ENCODE results near the gene SNX30. TPM values are rescaled to one million over a fixed set of nuclear protein-coding genes. Genes with fewer than 3 reads are reported as not detected.

Gene SNX30
- total and polyA plus RNA-seq, 2 experiments from 2014 or later: 6.4 to 29.1 TPM

DNA sequence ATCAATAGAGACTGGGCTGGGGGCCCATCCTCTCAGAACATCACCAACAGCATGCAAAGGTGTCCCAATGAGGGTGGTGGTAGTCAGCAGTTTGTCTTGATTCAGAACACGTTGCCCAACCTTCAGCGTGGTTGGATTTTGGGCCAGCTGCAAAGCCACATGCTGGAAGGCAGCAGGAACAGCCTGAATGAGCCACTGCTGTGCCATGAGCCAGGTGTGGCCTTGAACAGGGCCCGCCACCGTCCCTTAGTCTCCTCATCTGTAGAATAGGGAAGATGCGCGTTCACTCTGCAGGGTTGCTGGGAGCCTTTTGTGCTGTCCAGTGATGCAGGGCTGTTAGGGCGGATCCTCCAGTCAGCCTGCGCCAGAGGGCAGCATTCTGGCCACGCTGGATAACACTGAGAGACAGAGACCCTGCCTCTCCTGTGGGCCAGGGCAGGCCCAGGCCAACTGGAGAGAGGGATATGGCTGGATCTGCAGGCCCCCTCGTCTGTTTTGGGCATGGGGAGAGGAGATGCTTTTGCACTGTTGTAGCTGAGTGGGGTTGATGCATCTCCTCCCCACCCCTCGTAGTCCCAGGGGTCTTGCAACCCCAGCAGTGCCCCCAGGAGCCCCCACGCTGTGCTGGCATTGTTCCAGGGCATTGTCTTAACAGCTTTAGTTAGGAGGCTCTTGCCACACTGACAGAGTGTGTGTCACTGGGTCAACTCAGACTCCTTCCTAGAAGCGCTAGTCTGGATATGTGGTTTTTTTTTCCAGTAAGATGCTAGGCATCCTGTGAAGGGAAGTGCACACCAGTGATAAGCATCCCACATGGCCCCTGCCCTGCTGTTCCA is 98.0 kb downstream of the SNX30 start:
- H3K27me3 ChIP-seq: no peaks in the 10 kb centered on the region
- no peak overlapping the region for H3K27ac ChIP-seq
- no peaks in the 10 kb centered on the region for H3K79me2 ChIP-seq
- no peaks in the 10 kb centered on the region for H3K9me2 ChIP-seq (replicated peaks; ENCODE audit: insufficient read depth)
- WGBS (ENCODE audit: low lambda C conversion rate, missing lambda C conversion rate): 88% methylated on average over 13 of the region's 13 CpGs
- no peak for DNase-seq (ENCODE audit: low spot score)
- no peaks in the 10 kb centered on the region for H3K9me3 ChIP-seq (ENCODE audit: low read depth)
- H3K36me3 ChIP-seq (replicated peaks; ENCODE audit: insufficient read depth, low read depth): no peaks in the 10 kb centered on the region
- H3K4me1 ChIP-seq (ENCODE audit: insufficient read depth): no peaks in the 10 kb centered on the region
- H4K20me1 ChIP-seq (ENCODE audit: insufficient read depth, poor library complexity, severe bottlenecking): no peaks in the 10 kb centered on the region
- TF ChIP-seq, protein P1, sequence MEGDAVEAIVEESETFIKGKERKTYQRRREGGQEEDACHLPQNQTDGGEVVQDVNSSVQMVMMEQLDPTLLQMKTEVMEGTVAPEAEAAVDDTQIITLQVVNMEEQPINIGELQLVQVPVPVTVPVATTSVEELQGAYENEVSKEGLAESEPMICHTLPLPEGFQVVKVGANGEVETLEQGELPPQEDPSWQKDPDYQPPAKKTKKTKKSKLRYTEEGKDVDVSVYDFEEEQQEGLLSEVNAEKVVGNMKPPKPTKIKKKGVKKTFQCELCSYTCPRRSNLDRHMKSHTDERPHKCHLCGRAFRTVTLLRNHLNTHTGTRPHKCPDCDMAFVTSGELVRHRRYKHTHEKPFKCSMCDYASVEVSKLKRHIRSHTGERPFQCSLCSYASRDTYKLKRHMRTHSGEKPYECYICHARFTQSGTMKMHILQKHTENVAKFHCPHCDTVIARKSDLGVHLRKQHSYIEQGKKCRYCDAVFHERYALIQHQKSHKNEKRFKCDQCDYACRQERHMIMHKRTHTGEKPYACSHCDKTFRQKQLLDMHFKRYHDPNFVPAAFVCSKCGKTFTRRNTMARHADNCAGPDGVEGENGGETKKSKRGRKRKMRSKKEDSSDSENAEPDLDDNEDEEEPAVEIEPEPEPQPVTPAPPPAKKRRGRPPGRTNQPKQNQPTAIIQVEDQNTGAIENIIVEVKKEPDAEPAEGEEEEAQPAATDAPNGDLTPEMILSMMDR (IDR thresholded peaks at IDR 0.05; ENCODE audit: poor library complexity): no peak
- TF ChIP-seq EZH2 (IDR thresholded peaks at IDR 0.05; ENCODE audit: borderline replicate concordance) (no peak), EZH2phosphoT487 (IDR thresholded peaks at IDR 0.05; ENCODE audit: low read depth, severe bottlenecking, unreplicated experiment) (no peak)
- H2AFZ ChIP-seq: no peak overlapping the region
- no peak overlapping the region for H3K4me2 ChIP-seq
- no peak overlapping the region for H3K4me3 ChIP-seq

DNA sequence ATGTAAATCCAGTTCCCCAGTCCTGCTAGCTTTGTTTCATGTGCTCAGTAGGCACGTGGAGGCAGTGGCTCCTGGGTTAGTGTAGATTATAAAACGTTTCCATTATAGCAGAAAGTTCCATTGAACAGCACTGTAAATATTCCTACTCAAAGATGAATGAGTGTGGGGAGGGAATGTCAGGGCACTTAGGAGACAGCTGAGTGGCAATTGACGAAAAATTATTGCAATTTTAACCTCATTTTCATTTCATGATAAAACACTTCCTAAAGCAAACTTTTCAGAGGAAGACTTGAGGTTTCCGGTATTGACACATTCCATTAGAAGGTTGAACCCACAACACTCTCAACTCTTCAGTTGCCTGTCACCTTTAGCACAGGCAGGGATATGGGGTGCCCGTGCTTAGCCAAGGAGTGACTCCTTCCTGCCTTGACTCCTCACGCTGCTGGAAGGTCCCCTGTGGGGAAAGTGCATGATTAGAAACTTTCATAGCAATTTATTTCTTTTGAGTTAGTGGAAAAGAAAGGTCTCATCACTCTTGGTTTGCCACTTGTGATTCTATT is 98.9 kb downstream of the SNX30 start:
- no peaks in the 10 kb centered on the region for H3K9me3 ChIP-seq (ENCODE audit: low read depth)
- no peak for DNase-seq (ENCODE audit: low spot score)
- no peaks in the 10 kb centered on the region for H3K36me3 ChIP-seq (replicated peaks; ENCODE audit: insufficient read depth, low read depth)
- WGBS (ENCODE audit: low lambda C conversion rate, missing lambda C conversion rate): 79% methylated on average over 6 of the region's 6 CpGs
- H3K4me2 ChIP-seq: no peak overlapping the region
- H3K9me2 ChIP-seq (replicated peaks; ENCODE audit: insufficient read depth): no peaks in the 10 kb centered on the region
- H3K27me3 ChIP-seq: no peaks in the 10 kb centered on the region
- no peak overlapping the region for H3K4me3 ChIP-seq
- H4K20me1 ChIP-seq (ENCODE audit: insufficient read depth, poor library complexity, severe bottlenecking): no peaks in the 10 kb centered on the region
- no peak overlapping the region for H3K27ac ChIP-seq
- TF ChIP-seq, protein P1 (IDR thresholded peaks at IDR 0.05; ENCODE audit: poor library complexity): no peak
- no peak for TF ChIP-seq EZH2phosphoT487 (IDR thresholded peaks at IDR 0.05; ENCODE audit: low read depth, severe bottlenecking, unreplicated experiment)
- TF ChIP-seq EZH2 (IDR thresholded peaks at IDR 0.05; ENCODE audit: borderline replicate concordance): no peak
- H3K79me2 ChIP-seq: no peaks in the 10 kb centered on the region
- H2AFZ ChIP-seq: no peak overlapping the region
- H3K4me1 ChIP-seq (ENCODE audit: insufficient read depth): no peaks in the 10 kb centered on the region

DNA sequence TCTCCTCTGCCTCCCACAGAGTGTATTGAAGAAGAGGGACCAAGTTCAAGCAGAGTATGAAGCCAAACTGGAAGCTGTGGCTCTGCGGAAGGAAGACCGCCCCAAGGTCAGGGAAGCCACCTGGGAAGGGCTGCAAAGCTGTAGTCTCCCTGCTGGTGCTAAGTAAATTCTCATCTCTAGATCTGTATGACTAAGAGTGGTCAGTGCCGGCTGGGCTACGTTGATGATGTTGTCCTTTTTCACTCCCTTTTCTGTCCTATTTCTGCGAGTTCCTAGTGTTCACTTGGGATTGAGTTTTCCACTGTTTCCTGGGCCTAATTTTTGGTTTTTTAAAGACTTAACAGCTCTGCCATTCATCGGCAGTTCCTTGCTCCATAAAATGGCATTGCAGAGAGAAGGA is 100.3 kb downstream of the SNX30 start:
- H3K36me3 ChIP-seq (replicated peaks; ENCODE audit: insufficient read depth, low read depth): no peaks in the 10 kb centered on the region
- no peak overlapping the region for H3K27ac ChIP-seq
- H3K9me2 ChIP-seq (replicated peaks; ENCODE audit: insufficient read depth): no peaks in the 10 kb centered on the region
- no peak overlapping the region for H3K4me2 ChIP-seq
- no peak for DNase-seq (ENCODE audit: low spot score)
- no peaks in the 10 kb centered on the region for H3K27me3 ChIP-seq
- H3K79me2 ChIP-seq: no peaks in the 10 kb centered on the region
- H2AFZ ChIP-seq: no peak overlapping the region
- H3K9me3 ChIP-seq (ENCODE audit: low read depth): no peaks in the 10 kb centered on the region
- H4K20me1 ChIP-seq (ENCODE audit: insufficient read depth, poor library complexity, severe bottlenecking): no peaks in the 10 kb centered on the region
- WGBS (ENCODE audit: low lambda C conversion rate, missing lambda C conversion rate): 96% methylated on average over 6 of the region's 6 CpGs
- no peaks in the 10 kb centered on the region for H3K4me1 ChIP-seq (ENCODE audit: insufficient read depth)
- TF ChIP-seq EZH2 (IDR thresholded peaks at IDR 0.05; ENCODE audit: borderline replicate concordance) (no peak), EZH2phosphoT487 (IDR thresholded peaks at IDR 0.05; ENCODE audit: low read depth, severe bottlenecking, unreplicated experiment) (no peak)
- TF ChIP-seq, protein P1 (IDR thresholded peaks at IDR 0.05; ENCODE audit: poor library complexity): no peak
- H3K4me3 ChIP-seq: no peak overlapping the region

Measured in hepatocyte (in vitro differentiated cells).